Esophagus muscularis mucosa (tissue), 4 donors: ENCODE results near the gene CAMTA1. TPM values are rescaled to one million over a fixed set of nuclear protein-coding genes. Genes with fewer than 3 reads are reported as not detected.
"Not testable (repeated sequence)": the region's sequence is repeated elsewhere in the genome, so short reads cannot be mapped to it uniquely, and the experiment has no call there.

Experiments used
- DNase-seq: peaks from one replicate; pipeline ENCODE4 v3.0.0-alpha.2; 2017; ENCODE audit errors: extremely low spot score
- H3K27ac ChIP-seq, 4 donors: fragments of 200-600 bp; sonication (generic); replicated peaks in 1 of 4; 1 replicate in 3 of 4; 2 replicates in 1 of 4; pipeline ENCODE4 v1.5.1; 2016 to 2019; ENCODE audit warnings: mild to moderate bottlenecking in 1 of 4
- H3K27me3 ChIP-seq, 4 donors: fragments of 200-600 bp; sonication (generic); one replicate each; pipeline versions ENCODE4 v1.5.1 to v1.6.0; 2016 to 2019
- H3K36me3 ChIP-seq, 4 donors: fragments of 200-600 bp; sonication (generic); one replicate each; pipeline ENCODE4 v1.5.1; 2016 to 2019
- H3K4me1 ChIP-seq, 4 donors: fragments of 200-600 bp; sonication (generic); one replicate each; pipeline ENCODE4 v1.5.1; 2016 to 2019
- H3K4me3 ChIP-seq, 4 donors: fragments of 200-600 bp; sonication (generic); 1 replicate in 2 of 4; 2 replicates in 2 of 4; pipeline ENCODE4 v1.5.1; 2016 to 2019; ENCODE audit warnings: mild to moderate bottlenecking in 4 of 4, moderate library complexity in 1 of 4
- H3K9me3 ChIP-seq, 4 donors: fragments of 200-600 bp; sonication (generic); 1 replicate in 3 of 4; 2 replicates in 1 of 4; pipeline ENCODE4 v1.5.1; 2016 to 2019
- CTCF ChIP-seq, 3 experiments: fragments of 200-600 bp in 2 of 3; fragments of 450-650 bp in 1 of 3; sonication (generic) in 2 of 3; IDR thresholded peaks; one replicate each; pipeline ENCODE4 v1.5.1; 2017 to 2019; ENCODE audit warnings: antibody characterized with exemption in 3 of 3, mild to moderate bottlenecking in 2 of 3, moderate library complexity in 1 of 3
- EP300 ChIP-seq: sonication (generic); formaldehyde crosslinking; IDR thresholded peaks from one replicate; pipeline ENCODE4 v1.6.1; 2017; ENCODE audit warnings: antibody characterized with exemption
- POLR2A ChIP-seq: fragments of 450-650 bp; IDR thresholded peaks from one replicate; pipeline ENCODE4 v1.6.1; 2017; ENCODE audit warnings: antibody characterized with exemption, moderate library complexity, mild to moderate bottlenecking, low read depth
- POLR2AphosphoS5 ChIP-seq, 2 donors: sonication (generic); formaldehyde crosslinking; IDR thresholded peaks; one replicate each; pipeline ENCODE4 v1.6.1; 2017; ENCODE audit warnings: antibody characterized with exemption in 2 of 2
- WGBS: methylation state at CpG from one replicate; pipeline ENCODE4 v1.1.5; 2018; 5-methylcytosine and 5-hydroxymethylcytosine counted together
- intact Hi-C: fragments of 100-400 bp; cut with DNase I; formaldehyde crosslinking; loops from one replicate; pipeline ENCODE4 v1.15.1; 2023
- total RNA-seq, 4 donors: library from RNA; depleted of rRNA; stranded (reverse); fragments of >200 nt; gene quantifications; one replicate each; pipeline versions ENCODE4 v1.1.0 to v1.2.1, GENCODE V29; 2016

Gene CAMTA1
- total RNA-seq: 100 to 1,000 TPM; 109 to 226 (median 139) TPM

- Histone ChIP-seq H3K4me3 (peak within 1 kb of the TSS; percentile 79 to 94 (median 90)), H3K27ac (peak within 1 kb of the TSS; percentile 95 to 100 (median 98)), H3K27me3 (no peaks in the 10 kb centered on the region), H3K36me3 (no peaks in the 10 kb centered on the region), H3K9me3 (no peaks in the 10 kb centered on the region), H3K4me1 (peaks cover 20 to 55% (median 51%) of the 10 kb centered on the region in 4 donors)
- intact Hi-C loops: loop anchor here (10.0 kb wide), 1 partner anchor 859 kb away; no protein-coding TSS in a partner anchor
- TF ChIP-seq CTCF (IDR thresholded peaks at IDR 0.05) (no peak), EP300 (no peak), POLR2A (no peak), POLR2AphosphoS5 (IDR thresholded peaks at IDR 0.05) (no peak)
- no peak for DNase-seq
- no CpG with 5 or more reads among the region's 69 CpGs for WGBS
Measured at GRCh38 chr1:6785318-6785727, at the start of gene CAMTA1. Gene CAMTA1 (plus strand): TSS chr1:6785454. CDS start chr1:6785531, 77 bp downstream.

GRCh38 chr1:6738987-6739676 lies 46.1 kb upstream of the CAMTA1 start:
- H3K27me3 ChIP-seq: no peaks in the 10 kb centered on the region
- no peak for TF ChIP-seq CTCF (IDR thresholded peaks at IDR 0.05)
- TF ChIP-seq EP300: no peak
- no peak for TF ChIP-seq POLR2A
- no peak for TF ChIP-seq POLR2AphosphoS5 (IDR thresholded peaks at IDR 0.05)
- no peak overlapping the region for H3K4me3 ChIP-seq
- 78% methylated on average over 29 of the region's 30 CpGs for WGBS
- H3K9me3 ChIP-seq: no peaks in the 10 kb centered on the region
- intact Hi-C loops: no loop called here
- no peak overlapping the region for H3K27ac ChIP-seq
- no peaks in the 10 kb centered on the region for H3K36me3 ChIP-seq
- H3K4me1 ChIP-seq: peaks cover 11 to 15% (median 15%) of the 10 kb centered on the region in 4 donors
- no peak for DNase-seq

- DNase-seq, intact Hi-C loops, H3K36me3 ChIP-seq, H3K27me3 ChIP-seq, H3K9me3 ChIP-seq, H3K4me3 ChIP-seq: not testable (repeated sequence)
- WGBS: 76% methylated on average over 6 of the region's 7 CpGs
- Histone ChIP-seq H3K27ac (peak overlapping the region; percentile 83 to 90 (median 88)), H3K4me1 (peaks cover 14 to 40% (median 38%) of the 10 kb centered on the region in 4 donors)
Measured at GRCh38 chr1:6742676-6743188, 42.5 kb upstream of the CAMTA1 start.

- intact Hi-C loops: no loop called here
- no peak for DNase-seq
- Histone ChIP-seq H3K4me3 (peak overlapping the region; percentile 4 to 29 (median 18)), H3K36me3 (no peaks in the 10 kb centered on the region), H3K4me1 (peaks cover 14 to 40% (median 38%) of the 10 kb centered on the region in 4 donors), H3K27me3 (no peaks in the 10 kb centered on the region), H3K9me3 (no peaks in the 10 kb centered on the region), H3K27ac (peak overlapping the region; percentile 83 to 90 (median 88))
- TF ChIP-seq POLR2AphosphoS5 (IDR thresholded peaks at IDR 0.05) (peak; percentile 31 to 64), POLR2A (no peak)
- 39% methylated on average over 17 of the region's 20 CpGs for WGBS
Measured at GRCh38 chr1:6743189-6744101, 41.8 kb upstream of the CAMTA1 start.

GRCh38 chr1:6745073-6745472 lies 40.2 kb upstream of the CAMTA1 start:
- no peak overlapping the region for H3K4me3 ChIP-seq
- peaks cover 14 to 40% (median 38%) of the 10 kb centered on the region in 4 donors for H3K4me1 ChIP-seq
- peak overlapping the region in 3 of 4 donors; percentile 86 to 90 (median 89) for H3K27ac ChIP-seq
- H3K9me3 ChIP-seq: no peaks in the 10 kb centered on the region
- 92% methylated on average over 5 of the region's 5 CpGs for WGBS
- H3K27me3 ChIP-seq: no peaks in the 10 kb centered on the region
- no peaks in the 10 kb centered on the region for H3K36me3 ChIP-seq
- DNase-seq: no peak
- no peak for TF ChIP-seq POLR2AphosphoS5 (IDR thresholded peaks at IDR 0.05)
- no peak for TF ChIP-seq EP300
- no peak for TF ChIP-seq POLR2A
- TF ChIP-seq CTCF (IDR thresholded peaks at IDR 0.05): no peak
- intact Hi-C loops: loop anchor here (5.0 kb wide), 1 partner anchor 37 kb away; no protein-coding TSS in a partner anchor
